Astrocyte (in vitro differentiated cells and primary cell): ENCODE data around the gene CMTR1.

ENCODE experiments used
- CTCF ChIP-seq: IDR thresholded peaks from 2 replicates; pipeline ENCODE4 v1.5.1; 2011; ENCODE audit warnings: low read depth, mild to moderate bottlenecking, inconsistent platforms, low read length, moderate library complexity; ENCODE audit not compliant: insufficient read depth
- EZH2 ChIP-seq: IDR thresholded peaks from 2 replicates; pipeline ENCODE4 v1.6.1; 2012; ENCODE audit warnings: mild to moderate bottlenecking, low read length, inconsistent platforms; ENCODE audit not compliant: insufficient read depth

GRCh38 chr6:37492991-37493660 is 60.1 kb downstream of the CMTR1 start:
- TF ChIP-seq CTCF = no peak
- no peak for TF ChIP-seq EZH2
